ENCODE data around the gene MPND.
"Not testable (repeated sequence)": the region's sequence is repeated elsewhere in the genome, so short reads cannot be mapped to it uniquely, and the experiment has no call there.

The MPND gene

GRCh38 chr19:4347521-4347920, 4.2 kb downstream of the MPND start:
- no peak overlapping the region for H3K4me3 ChIP-seq (IDR thresholded peaks at IDR 0.05; ENCODE audit: insufficient read depth, low read depth, low read length)
- no peak overlapping the region for H3K9ac ChIP-seq
- no peak for TF ChIP-seq CTCF (conservative IDR thresholded peaks at IDR 0.05; ENCODE audit: low read depth, low read length)
- H3K36me3 ChIP-seq (ENCODE audit: insufficient read depth): no peaks in the 10 kb centered on the region
- no peaks in the 10 kb centered on the region for H3K27me3 ChIP-seq (ENCODE audit: insufficient read depth, low read depth)
- no peaks in the 10 kb centered on the region for H4K20me1 ChIP-seq (ENCODE audit: insufficient read depth)
- H2AFZ ChIP-seq (ENCODE audit: low read depth): no peak overlapping the region
- H3K4me2 ChIP-seq: no peak overlapping the region
- H3K79me2 ChIP-seq (ENCODE audit: insufficient read depth, low read depth): no peaks in the 10 kb centered on the region
- H3K4me1 ChIP-seq (ENCODE audit: low read depth, poor library complexity, severe bottlenecking): no peaks in the 10 kb centered on the region
- no peak overlapping the region for H3K27ac ChIP-seq

GRCh38 chr19:4349225-4349624, 5.9 kb downstream of the MPND start:
- H4K20me1 ChIP-seq (ENCODE audit: insufficient read depth); H3K27me3 ChIP-seq (ENCODE audit: insufficient read depth, low read depth); H2AFZ ChIP-seq (ENCODE audit: low read depth); H3K4me2 ChIP-seq; H3K36me3 ChIP-seq (ENCODE audit: insufficient read depth); H3K79me2 ChIP-seq (ENCODE audit: insufficient read depth, low read depth); H3K4me1 ChIP-seq (ENCODE audit: low read depth, poor library complexity, severe bottlenecking); H3K4me3 ChIP-seq (IDR thresholded peaks at IDR 0.05; ENCODE audit: insufficient read depth, low read depth, low read length); H3K9ac ChIP-seq; H3K27ac ChIP-seq: not testable (repeated sequence)

- TF ChIP-seq CTCF (conservative IDR thresholded peaks at IDR 0.05; ENCODE audit: low read depth, low read length): no peak
- no peak overlapping the region for H3K9ac ChIP-seq
- no peaks in the 10 kb centered on the region for H4K20me1 ChIP-seq (ENCODE audit: insufficient read depth)
- H3K79me2 ChIP-seq (ENCODE audit: insufficient read depth, low read depth): no peaks in the 10 kb centered on the region
- no peak overlapping the region for H2AFZ ChIP-seq (ENCODE audit: low read depth)
- H3K4me3 ChIP-seq (IDR thresholded peaks at IDR 0.05; ENCODE audit: insufficient read depth, low read depth, low read length): no peak overlapping the region
- no peak overlapping the region for H3K4me2 ChIP-seq
- no peaks in the 10 kb centered on the region for H3K36me3 ChIP-seq (ENCODE audit: insufficient read depth)
- no peaks in the 10 kb centered on the region for H3K4me1 ChIP-seq (ENCODE audit: low read depth, poor library complexity, severe bottlenecking)
- H3K27ac ChIP-seq: no peak overlapping the region
- no peaks in the 10 kb centered on the region for H3K27me3 ChIP-seq (ENCODE audit: insufficient read depth, low read depth)
These were observed 6.7 kb downstream of the MPND start for GRCh38 chr19:4350111-4350510.

- Histone ChIP-seq H4K20me1 (ENCODE audit: insufficient read depth) (no peaks in the 10 kb centered on the region), H3K27ac (no peak overlapping the region), H3K4me1 (ENCODE audit: low read depth, poor library complexity, severe bottlenecking) (no peaks in the 10 kb centered on the region), H3K36me3 (ENCODE audit: insufficient read depth) (no peaks in the 10 kb centered on the region), H3K9ac (no peak overlapping the region), H2AFZ (ENCODE audit: low read depth) (no peak overlapping the region), H3K4me2 (no peak overlapping the region), H3K79me2 (ENCODE audit: insufficient read depth, low read depth) (no peaks in the 10 kb centered on the region), H3K4me3 (IDR thresholded peaks at IDR 0.05; ENCODE audit: insufficient read depth, low read depth, low read length) (no peak overlapping the region), H3K27me3 (ENCODE audit: insufficient read depth, low read depth) (no peaks in the 10 kb centered on the region)
- no peak for TF ChIP-seq CTCF (conservative IDR thresholded peaks at IDR 0.05; ENCODE audit: low read depth, low read length)
These were observed 7.4 kb downstream of the MPND start for GRCh38 chr19:4350726-4351125.

GRCh38 chr19:4352701-4353121, 9.3 kb downstream of the MPND start:
- H3K4me2 ChIP-seq: no peak overlapping the region
- peak; percentile 79 for TF ChIP-seq CTCF (conservative IDR thresholded peaks at IDR 0.05; ENCODE audit: low read depth, low read length)
- H4K20me1 ChIP-seq (ENCODE audit: insufficient read depth): no peaks in the 10 kb centered on the region
- H3K79me2 ChIP-seq (ENCODE audit: insufficient read depth, low read depth): no peaks in the 10 kb centered on the region
- H3K27me3 ChIP-seq (ENCODE audit: insufficient read depth, low read depth): no peaks in the 10 kb centered on the region
- no peak overlapping the region for H2AFZ ChIP-seq (ENCODE audit: low read depth)
- no peaks in the 10 kb centered on the region for H3K4me1 ChIP-seq (ENCODE audit: low read depth, poor library complexity, severe bottlenecking)
- no peak overlapping the region for H3K4me3 ChIP-seq (IDR thresholded peaks at IDR 0.05; ENCODE audit: insufficient read depth, low read depth, low read length)
- H3K27ac ChIP-seq: no peak overlapping the region
- H3K36me3 ChIP-seq (ENCODE audit: insufficient read depth): no peaks in the 10 kb centered on the region
- H3K9ac ChIP-seq: no peak overlapping the region

Data from KMS-11 (cell line).